HUES6 (cell line): Measurements from ENCODE around the gene HEYL.
A peak's percentile ranks its signal among the peaks of the same experiment; 100 is the strongest.

Experiments used
- H3K27ac ChIP-seq: 2 replicates; pipeline ENCODE4 v1.7.0; 2013; ENCODE audit warnings: low read depth, mild to moderate bottlenecking, low read length, inconsistent platforms
- H3K27me3 ChIP-seq: 2 replicates; pipeline ENCODE4 v1.6.1; 2013; ENCODE audit warnings: low read length; ENCODE audit not compliant: control insufficient read depth, insufficient read depth
- H3K36me3 ChIP-seq: 2 replicates; pipeline ENCODE4 v1.6.1; 2013; ENCODE audit warnings: low read length; ENCODE audit not compliant: control insufficient read depth, insufficient read depth
- H3K4me1 ChIP-seq: 2 replicates; pipeline ENCODE4 v1.6.1; 2013; ENCODE audit warnings: low read length; ENCODE audit not compliant: control insufficient read depth, insufficient read depth
- H3K4me3 ChIP-seq: 2 replicates; pipeline ENCODE4 v1.5.1; 2013; ENCODE audit warnings: low read depth, low read length
- H3K9ac ChIP-seq: one replicate; pipeline ENCODE4 v1.6.1; 2013; ENCODE audit warnings: mild to moderate bottlenecking, low read length
- H3K9me3 ChIP-seq: 2 replicates; pipeline ENCODE4 v1.6.1; 2013; ENCODE audit warnings: low read depth, low read length; ENCODE audit not compliant: control insufficient read depth, insufficient read depth

The HEYL gene

GRCh38 chr1:39625462-39626273 is 13.8 kb downstream of the HEYL start:
- Histone ChIP-seq H3K4me1 (no peaks in the 10 kb centered on the region; the same call in 1 of the 2 replicates), H3K9me3 (no peaks in the 10 kb centered on the region), H3K4me3 (no peak overlapping the region), H3K9ac (no peak overlapping the region), H3K36me3 (no peaks in the 10 kb centered on the region), H3K27ac (no peak overlapping the region), H3K27me3 (peaks cover 81% of the 10 kb centered on the region)

DNA sequence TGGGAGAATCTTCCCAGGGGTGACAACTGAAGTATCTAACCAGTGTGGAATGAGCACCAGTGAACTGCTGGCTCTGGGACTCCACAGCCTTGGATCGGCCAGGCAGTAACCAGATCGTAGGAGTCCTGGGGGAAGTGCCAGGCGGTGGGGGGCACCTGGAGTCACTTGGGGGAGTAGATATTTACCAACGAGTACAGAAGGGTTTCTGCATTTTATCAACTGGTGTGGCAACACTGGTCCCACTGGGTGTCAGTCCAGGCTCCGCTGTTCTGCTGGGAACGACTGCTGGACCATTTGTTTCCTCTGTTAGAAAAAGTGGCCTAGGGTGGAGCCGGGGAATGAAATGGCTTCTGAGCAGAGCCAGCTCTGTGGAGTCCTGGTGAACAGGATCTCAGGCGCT is 14.4 kb downstream of the HEYL start:
- Histone ChIP-seq H3K9me3 (no peaks in the 10 kb centered on the region), H3K27ac (no peak overlapping the region), H3K27me3 (peaks cover 77% of the 10 kb centered on the region), H3K4me1 (no peaks in the 10 kb centered on the region; the same call in 1 of the 2 replicates), H3K4me3 (no peak overlapping the region), H3K9ac (no peak overlapping the region), H3K36me3 (no peaks in the 10 kb centered on the region)

- H3K27me3 ChIP-seq: peaks cover 80% of the 10 kb centered on the region
Measured at GRCh38 chr1:39623053-39623452, 16.4 kb downstream of the HEYL start.

DNA sequence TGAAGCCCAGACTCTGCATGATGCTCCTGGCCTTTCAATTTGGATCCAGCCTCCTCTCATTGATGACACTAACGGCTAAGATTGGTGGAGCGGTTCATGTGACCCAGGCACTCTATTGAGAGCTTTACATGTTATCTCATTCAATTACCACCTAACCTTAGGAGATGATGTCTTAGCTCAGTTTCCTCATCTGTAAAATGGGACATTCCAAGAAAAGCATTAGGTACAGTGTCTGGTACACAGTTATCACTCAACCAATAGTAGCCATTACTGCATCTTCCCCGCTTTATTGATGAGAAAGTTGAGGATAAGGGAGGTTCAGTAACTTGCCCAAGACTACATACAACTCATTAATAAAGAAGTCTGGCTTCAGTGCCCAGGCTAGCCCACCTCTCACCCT is 17.0 kb downstream of the HEYL start:
- H3K9ac ChIP-seq: no peak overlapping the region
- no peaks in the 10 kb centered on the region for H3K9me3 ChIP-seq
- H3K36me3 ChIP-seq: no peaks in the 10 kb centered on the region
- H3K4me3 ChIP-seq: no peak overlapping the region
- H3K27me3 ChIP-seq: peaks cover 79% of the 10 kb centered on the region
- no peak overlapping the region for H3K27ac ChIP-seq
- no peaks in the 10 kb centered on the region; the same call in 1 of the 2 replicates for H3K4me1 ChIP-seq

More at GRCh38 chr1:39623053-39623452, 16.4 kb downstream of the HEYL start:
- Histone ChIP-seq H3K9me3 (no peaks in the 10 kb centered on the region), H3K9ac (no peak overlapping the region), H3K4me1 (no peaks in the 10 kb centered on the region; the same call in 1 of the 2 replicates), H3K27ac (no peak overlapping the region), H3K4me3 (no peak overlapping the region), H3K36me3 (no peaks in the 10 kb centered on the region)

- no peaks in the 10 kb centered on the region for H3K9me3 ChIP-seq
Measured at GRCh38 chr1:39620659-39621165, 18.7 kb downstream of the HEYL start.

DNA sequence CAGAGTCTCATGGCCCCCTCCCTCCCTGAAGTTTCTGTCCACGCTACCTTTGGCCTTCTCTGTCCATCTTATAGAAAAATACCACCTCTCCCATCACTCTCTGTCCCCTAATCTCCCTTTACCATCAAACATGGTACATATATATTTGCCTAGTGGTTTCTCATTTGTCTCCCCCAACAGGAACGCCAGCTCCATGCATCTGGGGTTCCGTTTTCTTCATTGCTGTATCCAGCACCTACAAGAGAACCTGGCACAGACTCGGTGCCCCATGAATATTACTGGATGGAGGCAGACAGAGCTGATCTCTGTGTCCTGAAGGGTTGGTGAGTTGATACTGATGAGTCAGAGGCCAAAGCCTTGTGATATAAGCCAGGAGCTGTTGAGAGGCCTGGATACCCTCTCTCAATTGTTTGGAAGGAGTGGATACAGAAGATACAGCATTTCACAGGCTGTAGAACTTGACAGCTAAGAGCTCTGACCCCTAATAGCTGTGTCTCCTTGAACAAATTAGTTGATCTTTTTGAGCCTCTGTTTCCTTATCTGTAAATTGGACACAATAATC is 21.9 kb downstream of the HEYL start:
- Histone ChIP-seq H3K4me1 (no peaks in the 10 kb centered on the region), H3K9me3 (no peaks in the 10 kb centered on the region), H3K36me3 (no peaks in the 10 kb centered on the region), H3K4me3 (no peak overlapping the region), H3K9ac (no peak overlapping the region), H3K27me3 (peaks cover 43% of the 10 kb centered on the region), H3K27ac (no peak overlapping the region)

More at GRCh38 chr1:39620659-39621165, 18.7 kb downstream of the HEYL start:
- Histone ChIP-seq H3K36me3 (no peaks in the 10 kb centered on the region), H3K4me3 (no peak overlapping the region), H3K27ac (no peak overlapping the region), H3K9ac (no peak overlapping the region), H3K27me3 (peaks cover 69% of the 10 kb centered on the region), H3K4me1 (no peaks in the 10 kb centered on the region; the same call in 1 of the 2 replicates)

DNA sequence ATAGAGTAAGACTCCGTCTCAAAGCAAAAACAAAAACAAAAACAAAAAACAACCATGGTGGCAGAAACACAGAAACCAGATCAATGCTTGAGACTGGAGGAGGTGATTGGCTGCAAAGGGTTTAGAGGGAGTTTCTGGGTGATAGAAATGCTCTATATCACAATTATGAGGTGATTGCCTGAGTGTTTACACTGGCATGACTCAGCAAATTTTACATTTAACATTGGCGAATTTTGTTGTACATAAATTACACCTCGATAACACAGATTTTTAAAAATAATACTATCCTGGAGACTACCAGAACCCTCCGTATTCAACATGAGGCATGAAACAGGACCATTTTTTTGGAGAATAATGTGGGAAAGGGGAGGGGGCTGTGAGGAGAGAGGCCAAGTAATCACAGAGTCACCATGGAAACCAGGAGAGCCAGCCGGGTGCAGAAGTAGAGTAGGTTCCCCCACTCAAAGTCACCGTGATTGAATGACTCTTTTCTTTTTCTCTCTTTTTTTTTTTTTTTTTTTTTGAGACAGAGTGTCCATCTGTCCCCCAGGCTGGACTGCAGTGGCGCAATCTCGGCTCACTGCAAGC is 24.3 kb downstream of the HEYL start:
- H3K27ac ChIP-seq: no peak overlapping the region
- peaks cover 46% of the 10 kb centered on the region for H3K27me3 ChIP-seq
- no peak overlapping the region for H3K9ac ChIP-seq
- no peaks in the 10 kb centered on the region for H3K9me3 ChIP-seq
- no peak overlapping the region for H3K4me3 ChIP-seq
- no peaks in the 10 kb centered on the region for H3K36me3 ChIP-seq
- no peaks in the 10 kb centered on the region for H3K4me1 ChIP-seq

- no peak overlapping the region for H3K27ac ChIP-seq
- no peaks in the 10 kb centered on the region for H3K9me3 ChIP-seq
- H3K36me3 ChIP-seq: no peaks in the 10 kb centered on the region
- no peaks in the 10 kb centered on the region for H3K4me1 ChIP-seq
- H3K4me3 ChIP-seq: no peak overlapping the region
- peaks cover 45% of the 10 kb centered on the region for H3K27me3 ChIP-seq
- no peak overlapping the region for H3K9ac ChIP-seq
Measured at GRCh38 chr1:39614488-39614887, 25.0 kb downstream of the HEYL start.

DNA sequence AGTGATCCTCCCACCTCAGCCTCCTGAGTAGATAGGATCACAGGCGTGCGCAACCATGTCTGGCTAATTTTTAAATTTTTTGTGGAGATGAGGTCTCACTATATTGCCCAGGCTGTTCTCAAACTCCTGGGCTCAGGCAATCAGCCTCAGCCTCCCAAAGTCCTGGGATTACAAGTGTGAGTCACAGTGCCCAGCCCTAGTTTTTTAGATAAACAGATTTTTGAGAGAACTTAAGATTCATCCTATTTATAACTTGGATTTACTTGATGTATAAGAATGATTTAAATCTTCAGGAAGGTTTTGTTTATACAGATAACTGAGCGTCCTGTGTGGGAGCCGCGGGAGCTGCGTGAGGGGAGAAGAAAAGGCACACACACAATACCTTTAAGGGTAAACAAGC is 26.2 kb downstream of the HEYL start:
- Histone ChIP-seq H3K4me1 (no peaks in the 10 kb centered on the region), H3K27me3 (peaks cover 46% of the 10 kb centered on the region), H3K36me3 (no peaks in the 10 kb centered on the region), H3K27ac (no peak overlapping the region), H3K9ac (no peak overlapping the region), H3K4me3 (no peak overlapping the region), H3K9me3 (no peaks in the 10 kb centered on the region)

GRCh38 chr1:39609618-39610331 is 29.7 kb downstream of the HEYL start:
- Histone ChIP-seq H3K27ac (no peak overlapping the region), H3K4me1 (no peaks in the 10 kb centered on the region), H3K9me3 (no peaks in the 10 kb centered on the region), H3K36me3 (no peaks in the 10 kb centered on the region), H3K27me3 (peaks cover 33% of the 10 kb centered on the region), H3K4me3 (peak overlapping the region; percentile 78), H3K9ac (peak overlapping the region; percentile 29)
